NOMO-1 (cell line): ENCODE data around the gene ADAMTSL1.

Source experiments
- DNase-seq, 2 experiments: peaks; one replicate each; lab custom pipeline; 2025; ENCODE audit not compliant: unreplicated experiment in 2 of 2; lab: John Stamatoyannopoulos, UW

The ADAMTSL1 gene

DNA sequence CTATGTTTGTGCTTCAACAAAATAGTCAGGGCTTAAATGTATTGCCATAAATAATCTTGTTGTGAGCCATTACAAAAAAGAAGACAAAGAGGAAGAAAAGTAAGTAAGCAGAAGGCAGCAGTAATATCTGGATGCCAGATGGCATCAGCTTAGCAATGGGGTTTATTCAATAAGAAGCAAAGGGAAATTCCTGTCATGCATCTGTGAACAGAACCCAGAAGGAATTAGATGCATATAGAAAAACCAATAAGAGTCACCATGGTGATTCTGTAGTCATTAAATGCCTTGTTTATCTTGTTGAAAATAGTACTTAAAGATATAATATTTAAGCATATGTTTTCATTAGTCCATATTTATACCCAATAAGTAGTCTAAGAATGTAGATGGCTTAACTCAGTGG lies 216.0 kb downstream of the ADAMTSL1 start:
- DNase-seq: no peak

DNA sequence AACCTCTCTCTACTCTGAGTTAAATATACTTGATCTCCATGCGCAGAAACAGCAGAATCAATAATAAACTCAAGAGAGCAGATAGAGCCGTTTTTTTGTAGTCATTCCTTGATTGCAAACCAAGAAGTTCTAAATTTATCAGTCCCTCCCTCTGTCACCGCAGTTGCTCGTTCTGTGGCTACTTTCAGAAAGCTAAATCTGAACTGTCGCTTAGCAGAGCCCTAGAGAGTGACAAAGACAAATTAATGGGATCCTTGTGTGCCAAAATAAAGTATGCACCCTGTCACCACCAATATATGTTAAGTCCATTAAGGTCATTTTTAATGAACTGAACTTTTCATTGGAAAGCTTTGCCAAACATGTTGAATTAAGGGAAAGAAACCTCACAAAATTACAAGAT lies 218.3 kb downstream of the ADAMTSL1 start:
- no peak for DNase-seq

DNA sequence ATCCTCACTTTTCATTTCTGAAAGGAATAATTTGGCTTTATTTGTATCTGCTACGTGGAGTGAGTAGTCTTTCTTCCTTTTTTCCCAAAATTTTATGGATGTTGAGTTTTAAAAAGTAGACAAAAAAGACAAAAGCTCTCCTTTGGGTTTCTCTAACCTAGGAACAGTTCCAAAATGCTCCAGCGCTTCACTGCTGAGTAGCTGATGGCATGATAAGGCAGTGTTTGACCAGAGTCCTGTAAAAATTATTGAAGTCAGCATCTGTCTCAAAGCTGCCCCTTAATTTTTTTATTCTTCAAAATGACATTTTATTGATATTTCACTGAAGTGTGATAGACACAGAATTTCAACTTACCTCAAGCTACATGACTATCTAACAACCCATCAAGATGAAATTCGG lies 219.0 kb downstream of the ADAMTSL1 start:
- DNase-seq: no peak

DNA sequence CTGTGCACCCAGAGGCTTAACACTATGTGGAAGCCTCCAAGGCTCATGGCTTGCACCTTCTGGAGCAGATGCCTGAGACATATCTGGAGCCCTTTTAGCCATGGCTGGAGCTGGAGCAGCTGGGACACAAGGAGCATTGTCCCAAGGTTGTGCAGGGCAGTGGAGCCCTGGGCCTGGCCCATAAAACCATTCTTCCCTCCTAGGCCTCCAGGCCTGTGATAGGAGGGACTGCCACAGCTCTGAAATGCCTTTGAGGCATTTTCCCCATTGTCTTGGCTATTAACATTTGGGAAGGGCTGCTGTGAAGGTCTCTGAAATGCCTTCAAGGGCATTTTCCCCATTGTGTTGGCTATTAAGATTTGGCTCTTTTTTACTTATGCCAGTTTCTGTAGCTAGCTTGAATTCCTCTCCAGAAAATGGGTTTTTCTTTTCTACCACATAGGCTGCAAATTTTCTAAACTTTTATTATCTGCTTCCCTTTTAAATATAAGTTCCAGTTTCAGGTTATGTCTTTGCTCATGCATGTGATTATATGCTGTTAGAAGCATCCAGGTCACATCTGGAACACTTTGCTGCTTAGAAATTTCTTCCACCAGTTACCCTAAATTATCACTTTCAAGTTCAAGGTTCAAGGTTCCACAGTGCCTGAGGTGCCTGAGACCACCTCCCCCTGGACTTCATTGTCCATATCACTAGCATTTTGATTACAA lies 221.2 kb downstream of the ADAMTSL1 start:
- DNase-seq: no peak

DNA sequence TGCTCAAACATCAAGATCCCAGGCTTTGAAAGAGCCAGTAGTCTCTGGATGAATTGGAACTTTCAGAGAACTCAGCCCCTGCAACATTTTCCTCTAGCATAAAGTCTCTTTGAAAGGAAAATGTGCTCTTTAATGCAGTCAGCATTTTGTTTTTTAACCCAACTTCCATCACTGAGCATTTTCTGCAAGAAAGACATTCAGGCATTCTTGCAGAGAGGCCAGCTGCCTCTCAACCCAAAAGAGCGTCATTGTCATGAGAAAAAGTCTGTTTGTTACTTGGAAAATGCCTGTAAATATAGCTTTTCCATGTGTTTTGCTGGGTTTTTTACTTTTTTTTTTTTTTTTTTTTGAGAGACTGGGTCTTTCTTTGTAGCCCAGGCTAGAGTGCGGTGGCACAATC lies 225.0 kb downstream of the ADAMTSL1 start:
- DNase-seq: no peak

DNA sequence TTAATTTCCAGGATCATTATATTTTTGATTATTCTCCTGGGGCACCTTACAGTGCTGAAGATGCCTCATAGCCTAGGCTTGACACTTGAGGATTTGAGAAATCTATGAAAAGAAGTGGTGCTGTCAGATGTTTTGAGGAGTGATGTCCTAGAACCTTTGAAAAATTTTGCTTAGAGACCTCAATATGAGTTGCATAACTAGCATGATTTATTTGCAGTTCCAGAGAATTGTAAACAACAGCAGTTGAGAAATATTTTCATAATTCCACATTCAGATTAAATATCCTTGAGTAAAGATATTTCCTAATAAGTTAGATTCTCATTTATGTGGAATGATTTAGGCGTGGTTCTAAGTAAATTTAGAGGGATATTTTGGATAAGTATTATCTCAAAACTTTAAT lies 225.8 kb downstream of the ADAMTSL1 start:
- DNase-seq: no peak

DNA sequence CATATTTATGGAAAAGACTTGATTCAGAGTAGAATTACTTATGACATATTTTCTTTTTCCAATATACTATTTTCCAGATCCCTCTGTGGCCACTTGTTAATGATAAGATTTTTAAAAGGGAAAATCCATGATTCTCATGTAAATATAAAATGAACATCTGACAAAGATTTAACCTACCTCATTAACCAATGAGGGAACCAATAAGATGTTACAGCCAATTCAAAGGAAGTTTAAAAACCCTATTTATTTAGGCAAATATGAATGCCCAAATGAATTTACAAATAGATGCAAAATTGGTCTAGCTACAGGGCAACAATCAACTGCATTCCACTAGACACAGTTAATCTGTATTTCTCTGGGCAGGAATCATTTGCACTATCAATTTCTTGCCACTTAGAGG lies 226.8 kb downstream of the ADAMTSL1 start:
- no peak for DNase-seq

DNA sequence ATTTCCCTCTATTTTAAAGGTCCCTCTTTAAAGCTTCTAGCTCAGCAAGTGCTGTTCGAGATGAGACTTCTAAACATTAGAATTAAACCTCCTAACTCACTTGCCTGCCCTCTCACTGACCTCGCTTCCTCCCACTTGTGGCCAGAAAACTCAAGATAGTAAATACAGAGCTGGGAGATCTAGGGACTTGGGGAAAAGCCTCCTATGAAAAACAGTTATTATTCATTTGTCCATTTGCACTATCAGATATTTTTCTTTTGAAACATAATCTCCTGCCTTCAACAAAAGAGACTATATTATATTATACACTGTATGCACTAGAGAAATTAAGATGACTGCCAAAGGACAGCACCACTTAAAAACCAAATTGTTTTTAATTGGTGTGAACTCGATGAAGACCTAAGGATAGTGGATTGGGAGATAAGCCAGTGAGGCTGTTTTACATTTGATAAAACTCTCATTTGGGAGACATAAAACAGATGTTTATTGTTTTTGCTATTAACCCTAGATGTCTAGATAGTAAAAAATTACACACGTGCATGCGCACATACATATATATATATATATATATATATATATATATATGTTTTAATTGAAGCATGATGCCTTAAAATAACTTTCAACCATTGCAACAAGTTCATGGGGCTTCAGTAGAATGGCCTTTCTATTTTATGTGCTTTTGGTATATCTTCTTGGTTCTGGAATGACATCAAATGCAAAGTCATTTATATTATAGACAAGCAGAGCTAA lies 229.4 kb downstream of the ADAMTSL1 start:
- DNase-seq: no peak

DNA sequence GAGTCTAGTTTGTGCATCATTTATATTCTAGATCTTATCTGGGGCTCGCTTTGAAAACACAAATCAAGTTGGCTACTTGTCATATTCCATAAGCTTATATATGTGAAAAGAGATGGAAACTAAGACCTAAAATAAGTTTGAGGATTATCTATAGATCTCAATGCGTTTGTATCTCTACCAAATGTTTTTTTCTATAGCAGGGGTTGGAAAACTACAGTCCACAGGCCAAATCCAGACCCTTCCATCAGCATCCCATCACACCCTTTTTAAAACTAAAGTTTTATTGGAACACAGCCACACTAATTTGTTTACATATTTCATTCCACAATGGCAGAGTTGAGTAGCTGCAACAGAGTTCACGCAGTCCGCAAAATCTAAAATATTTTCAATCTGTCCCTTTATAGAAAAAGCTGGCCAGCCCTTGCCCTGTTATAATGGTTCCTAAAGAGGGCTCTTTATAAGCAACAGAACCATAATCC lies 230.0 kb downstream of the ADAMTSL1 start:
- no peak for DNase-seq

DNA sequence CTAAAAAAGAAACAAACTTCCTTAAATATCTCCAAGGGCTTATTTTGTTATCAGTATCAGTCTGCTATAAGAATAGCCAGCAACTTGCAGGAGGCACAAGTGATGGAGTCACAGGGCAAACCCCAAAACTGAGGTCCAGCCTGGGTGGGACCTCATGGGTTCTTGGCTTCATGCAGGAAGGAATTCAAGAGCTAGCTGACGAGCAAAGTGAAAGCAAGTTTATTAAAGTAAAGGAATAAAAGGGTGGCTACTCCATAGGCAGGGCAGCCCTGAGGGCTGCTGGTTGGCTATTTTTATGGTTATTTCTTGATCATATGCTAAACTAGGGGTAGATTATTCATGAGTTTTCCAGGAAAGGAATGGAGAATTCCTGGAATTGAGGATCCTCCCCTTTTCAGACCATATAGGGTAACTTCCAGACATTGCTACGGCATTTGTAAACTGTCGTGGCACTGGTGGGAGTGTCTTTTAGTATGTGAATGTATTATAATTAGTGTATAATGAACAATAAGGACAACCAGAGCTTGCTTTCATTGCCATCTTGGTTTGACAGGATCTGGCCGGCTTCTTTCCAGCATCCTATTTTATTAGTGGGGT lies 231.9 kb downstream of the ADAMTSL1 start:
- DNase-seq: no peak

DNA sequence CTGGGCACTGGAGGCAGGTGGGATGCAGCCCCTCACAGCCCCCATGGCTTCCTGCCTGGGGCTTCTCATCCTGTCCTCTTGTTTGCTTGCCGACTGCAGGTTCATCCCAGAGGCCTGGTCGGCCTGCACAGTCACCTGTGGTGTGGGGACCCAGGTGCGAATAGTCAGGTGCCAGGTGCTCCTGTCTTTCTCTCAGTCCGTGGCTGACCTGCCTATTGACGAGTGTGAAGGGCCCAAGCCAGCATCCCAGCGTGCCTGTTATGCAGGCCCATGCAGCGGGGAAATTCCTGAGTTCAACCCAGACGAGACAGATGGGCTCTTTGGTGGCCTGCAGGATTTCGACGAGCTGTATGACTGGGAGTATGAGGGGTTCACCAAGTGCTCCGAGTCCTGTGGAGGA lies 232.7 kb downstream of the ADAMTSL1 start:
- no peak for DNase-seq

DNA sequence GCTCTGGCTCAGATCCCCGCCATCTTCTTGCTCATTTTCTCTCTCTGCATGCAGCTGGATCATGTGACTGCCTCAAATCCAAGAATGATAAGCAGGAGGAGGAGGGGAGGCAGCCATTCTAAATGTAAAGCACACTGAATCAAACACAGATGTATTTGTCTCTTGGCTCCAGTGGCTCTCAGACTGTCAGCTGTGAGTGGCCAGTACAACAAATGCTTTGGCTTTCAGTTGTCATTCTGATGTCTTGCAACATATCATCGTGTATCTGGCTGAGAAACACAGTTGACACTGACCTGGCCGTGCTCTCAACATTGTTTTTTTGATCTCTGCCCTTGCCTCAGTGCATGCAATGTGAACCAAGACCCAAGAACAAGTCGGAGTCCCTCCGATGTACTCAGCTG lies 233.1 kb downstream of the ADAMTSL1 start:
- no peak for DNase-seq

DNA sequence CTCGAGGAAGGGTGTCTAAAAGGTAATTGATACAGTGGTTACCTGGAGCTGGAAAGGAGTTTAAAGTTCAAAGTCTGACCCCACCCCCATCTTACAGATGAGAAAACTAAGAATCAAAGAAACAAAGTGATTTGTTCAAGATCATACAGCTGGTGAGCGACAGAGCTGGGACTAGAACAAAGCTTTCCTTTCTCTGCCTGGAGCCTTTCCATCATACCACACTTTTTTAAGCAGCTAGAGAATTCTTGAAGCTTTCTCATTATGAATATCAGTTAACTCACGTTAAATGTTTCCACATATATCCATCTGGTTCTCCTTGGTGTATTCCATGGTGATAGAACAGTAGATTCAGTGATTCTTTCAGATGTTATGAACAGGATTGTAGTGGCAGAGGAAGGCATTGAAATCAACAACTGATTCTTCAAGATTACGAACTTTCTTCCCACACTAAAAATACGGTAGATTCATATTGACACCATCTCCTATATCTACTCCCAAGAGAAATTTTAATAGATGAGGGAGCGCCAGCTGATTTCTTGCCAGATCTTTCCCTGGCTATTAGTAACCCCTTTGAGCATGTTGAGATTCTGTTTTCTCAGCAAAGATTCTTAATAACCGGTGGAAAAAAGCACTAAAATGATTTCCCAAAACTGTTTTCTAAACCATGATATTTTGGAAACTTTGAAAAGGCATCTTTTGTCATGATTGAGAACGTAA lies 233.7 kb downstream of the ADAMTSL1 start:
- DNase-seq: no peak

DNA sequence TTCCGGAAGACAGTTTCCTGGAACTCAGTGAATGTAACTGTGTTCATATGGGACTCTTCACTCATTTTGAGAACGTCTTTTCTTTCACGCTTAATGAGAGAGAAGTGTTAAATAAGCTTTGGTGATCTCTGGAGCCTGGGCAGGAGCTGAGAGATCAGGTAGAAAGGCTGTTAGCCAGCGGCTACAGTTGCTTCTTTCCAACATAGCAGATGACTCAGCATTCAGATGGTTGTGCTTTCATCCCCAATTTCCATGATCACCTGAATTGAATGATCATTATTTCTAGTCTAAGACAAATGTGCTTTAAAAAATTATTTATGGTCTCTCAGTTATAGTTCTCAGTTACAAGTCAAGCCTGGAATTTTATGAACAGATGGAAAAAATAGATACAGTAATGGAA lies 234.5 kb downstream of the ADAMTSL1 start:
- no peak for DNase-seq

DNA sequence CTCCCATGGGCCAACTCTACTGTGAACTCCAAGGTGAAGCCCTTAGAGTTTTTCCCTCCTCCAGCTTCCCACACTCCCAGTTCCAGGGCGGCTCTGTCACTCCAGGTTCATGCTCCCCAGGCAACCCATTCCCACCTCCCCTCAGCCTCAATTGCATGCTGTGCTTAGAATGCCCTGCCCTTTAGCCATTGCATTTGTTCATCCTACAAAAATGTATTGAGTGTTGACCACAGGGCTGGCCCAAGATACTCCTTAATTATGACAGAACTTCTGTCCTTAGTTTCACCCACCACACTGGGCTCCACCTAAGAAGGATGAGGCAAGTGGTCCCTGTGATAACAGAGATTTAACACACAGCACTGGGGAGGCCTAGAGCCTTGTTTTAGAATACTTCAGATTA lies 236.1 kb downstream of the ADAMTSL1 start:
- DNase-seq: no peak

DNA sequence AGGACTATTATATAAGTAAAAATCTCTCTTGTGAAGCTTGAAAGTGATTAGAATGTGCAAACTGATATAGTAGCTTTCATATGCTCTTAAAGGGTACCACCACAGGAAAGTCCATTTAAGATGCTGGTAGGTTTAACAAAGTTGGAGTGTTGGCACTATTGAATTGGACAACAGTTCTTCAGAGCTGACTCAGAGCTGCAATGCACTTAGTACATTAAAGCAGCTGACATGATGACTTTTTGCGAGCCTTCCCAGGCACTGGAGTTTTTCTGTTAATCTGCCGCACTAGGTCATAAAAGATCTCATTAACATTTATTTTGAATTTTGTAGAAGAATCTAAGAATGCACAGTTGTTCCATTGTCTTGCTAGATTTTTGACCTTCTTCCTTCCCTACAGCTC lies 243.8 kb downstream of the ADAMTSL1 start:
- DNase-seq: no peak

DNA sequence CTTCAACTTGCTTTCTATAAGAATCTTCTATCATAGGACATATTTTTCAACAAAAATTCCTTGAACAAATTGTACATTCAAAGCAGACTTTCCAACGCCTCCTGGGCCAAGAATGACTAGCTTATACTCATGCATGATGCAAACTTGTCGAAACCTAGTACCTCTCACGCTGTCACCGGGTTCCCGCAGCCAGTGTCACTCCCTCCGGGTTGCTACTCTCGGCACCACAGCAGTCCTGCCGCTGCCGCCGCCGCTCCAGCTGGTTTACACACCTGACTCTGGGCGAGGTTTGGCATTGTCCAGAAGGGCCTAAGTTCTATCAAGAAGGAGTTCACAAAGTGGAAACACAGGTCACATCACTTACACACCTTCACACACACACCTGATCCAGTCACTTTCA lies 244.4 kb downstream of the ADAMTSL1 start:
- DNase-seq: no peak

DNA sequence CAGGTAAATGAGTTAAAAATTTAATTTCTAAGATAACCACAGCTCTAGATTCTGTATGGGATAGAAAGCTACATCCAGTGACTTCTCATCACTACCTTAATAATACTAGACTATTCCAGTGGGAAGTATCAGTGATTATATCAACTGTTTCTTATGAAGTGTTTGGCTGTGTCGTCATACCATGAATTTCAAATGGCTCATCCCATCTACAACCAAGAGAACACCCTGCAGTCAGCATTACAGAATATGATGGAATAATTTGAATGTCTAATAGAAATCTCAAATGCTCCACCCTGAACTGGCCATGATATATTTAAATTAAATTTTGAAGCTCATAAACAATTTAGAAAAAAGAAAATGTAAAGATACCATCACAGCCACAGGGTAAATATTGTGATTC lies 245.0 kb downstream of the ADAMTSL1 start:
- no peak for DNase-seq

DNA sequence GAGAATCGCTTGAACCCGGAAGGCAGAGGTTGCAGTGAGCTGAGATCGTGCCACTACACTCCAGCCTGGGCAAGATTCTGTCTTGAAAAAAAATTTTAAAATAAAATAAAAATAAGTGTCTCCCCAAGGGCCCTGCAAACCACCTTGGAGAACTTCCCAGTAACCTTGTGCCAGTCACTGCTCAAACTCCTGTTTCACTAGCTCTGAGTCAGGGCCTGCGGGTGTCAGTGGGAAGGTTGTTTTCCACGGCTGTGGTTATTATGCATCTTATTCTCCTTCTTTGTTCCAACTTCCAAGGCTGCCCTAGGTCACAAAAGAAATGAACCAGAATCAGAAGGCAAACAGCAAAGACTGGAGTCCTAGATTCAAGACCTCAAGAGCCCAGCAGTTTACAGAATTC lies 246.7 kb downstream of the ADAMTSL1 start:
- no peak for DNase-seq

DNA sequence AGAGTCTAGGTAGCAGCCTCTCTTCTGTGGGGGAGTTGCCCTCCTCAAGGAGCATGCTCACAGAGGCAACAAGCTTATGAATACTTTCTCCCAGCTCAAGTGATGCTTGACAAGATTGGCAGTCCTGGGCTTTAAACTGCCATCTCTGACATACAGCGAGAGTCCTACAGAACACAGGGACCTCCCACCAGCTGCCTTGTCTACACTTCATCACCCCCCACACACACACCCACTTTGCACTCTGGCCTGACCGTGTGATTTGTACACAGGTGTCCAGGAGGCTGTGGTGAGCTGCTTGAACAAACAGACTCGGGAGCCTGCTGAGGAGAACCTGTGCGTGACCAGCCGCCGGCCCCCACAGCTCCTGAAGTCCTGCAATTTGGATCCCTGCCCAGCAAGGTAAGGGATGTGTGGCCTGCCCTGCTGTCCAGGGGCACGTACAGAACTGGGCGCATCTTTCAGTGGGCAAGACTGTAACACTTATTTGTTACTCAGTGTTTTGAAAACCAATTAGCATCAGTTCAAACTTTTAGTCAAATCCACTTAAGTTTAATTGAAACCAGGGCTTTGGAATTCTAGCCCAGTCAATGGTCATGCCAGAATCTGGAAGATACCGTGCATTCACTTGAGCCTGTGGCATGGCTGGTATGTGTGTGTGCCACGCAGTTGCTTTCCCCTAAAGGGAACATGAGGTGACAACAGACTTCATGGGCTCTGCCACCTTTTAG lies 247.5 kb downstream of the ADAMTSL1 start:
- no peak for DNase-seq

DNA sequence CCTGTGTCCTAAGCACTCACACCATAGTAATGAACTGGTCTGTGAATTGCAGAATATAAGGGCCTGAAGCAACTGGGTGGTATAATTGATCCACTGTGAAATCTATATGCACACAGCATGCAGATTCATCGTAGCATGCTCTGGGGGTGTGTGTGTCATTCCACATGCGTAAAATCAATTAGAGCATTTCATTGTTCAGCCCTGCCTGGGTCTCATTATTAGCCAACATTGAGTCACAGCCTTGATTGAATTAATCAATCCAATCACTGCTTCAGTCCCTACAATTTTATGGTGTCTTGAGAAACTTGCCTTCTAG lies 248.0 kb downstream of the ADAMTSL1 start:
- no peak for DNase-seq
